OCI-LY7 (cell line): ENCODE data around the gene TTLL5.

Experiments used
- EZH2phosphoT487 ChIP-seq: fragments of 200-600 bp; sonication (generic); IDR thresholded peaks from 2 replicates; pipeline ENCODE4 v1.6.1; 2018; ENCODE audit warnings: low read depth, borderline replicate concordance, mild to moderate bottlenecking, mixed run types, antibody characterized with exemption, low read length, moderate library complexity, mixed read lengths
- TF ChIP-seq, protein P1 (sequence below): fragments of 200-600 bp; sonication (generic); conservative IDR thresholded peaks from 2 replicates; pipeline ENCODE4 v1.5.1; 2014; ENCODE audit warnings: mild to moderate bottlenecking, antibody characterized with exemption, low read length, moderate library complexity, mixed read lengths

DNA sequence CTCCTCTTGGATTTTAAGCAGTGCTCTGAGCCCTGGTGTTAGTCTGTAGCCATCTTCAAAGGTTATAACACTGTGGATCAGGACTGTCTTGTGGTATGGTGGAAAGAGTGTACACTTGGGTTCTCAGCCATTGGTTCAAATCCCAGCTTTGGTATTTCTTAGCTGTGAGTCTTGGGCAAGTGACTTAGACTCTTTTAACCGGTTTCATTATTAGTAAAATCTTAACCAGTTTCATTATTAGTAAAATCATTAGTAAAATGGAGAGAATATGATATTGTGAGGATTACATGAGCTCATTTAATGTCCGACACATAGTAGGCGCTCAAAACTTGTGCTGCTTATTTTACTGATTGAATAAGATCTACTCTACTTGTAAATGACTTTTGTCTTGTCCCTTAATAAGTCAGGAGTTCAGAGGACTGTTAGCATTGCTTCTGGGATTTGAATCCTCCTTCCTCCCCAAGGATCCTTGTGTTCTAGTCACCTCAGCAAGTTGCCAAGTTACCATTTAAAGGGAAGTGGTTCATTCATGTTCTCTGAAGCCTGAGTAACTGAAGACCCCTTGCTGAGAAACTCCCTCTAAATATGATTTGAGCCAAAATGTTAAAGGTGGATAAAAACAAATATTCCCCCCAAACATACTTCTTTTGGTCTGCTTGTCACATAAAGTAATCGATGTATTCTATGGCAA, 12.4 kb downstream of the TTLL5 start:
- TF ChIP-seq EZH2phosphoT487: no peak
- TF ChIP-seq, protein P1, sequence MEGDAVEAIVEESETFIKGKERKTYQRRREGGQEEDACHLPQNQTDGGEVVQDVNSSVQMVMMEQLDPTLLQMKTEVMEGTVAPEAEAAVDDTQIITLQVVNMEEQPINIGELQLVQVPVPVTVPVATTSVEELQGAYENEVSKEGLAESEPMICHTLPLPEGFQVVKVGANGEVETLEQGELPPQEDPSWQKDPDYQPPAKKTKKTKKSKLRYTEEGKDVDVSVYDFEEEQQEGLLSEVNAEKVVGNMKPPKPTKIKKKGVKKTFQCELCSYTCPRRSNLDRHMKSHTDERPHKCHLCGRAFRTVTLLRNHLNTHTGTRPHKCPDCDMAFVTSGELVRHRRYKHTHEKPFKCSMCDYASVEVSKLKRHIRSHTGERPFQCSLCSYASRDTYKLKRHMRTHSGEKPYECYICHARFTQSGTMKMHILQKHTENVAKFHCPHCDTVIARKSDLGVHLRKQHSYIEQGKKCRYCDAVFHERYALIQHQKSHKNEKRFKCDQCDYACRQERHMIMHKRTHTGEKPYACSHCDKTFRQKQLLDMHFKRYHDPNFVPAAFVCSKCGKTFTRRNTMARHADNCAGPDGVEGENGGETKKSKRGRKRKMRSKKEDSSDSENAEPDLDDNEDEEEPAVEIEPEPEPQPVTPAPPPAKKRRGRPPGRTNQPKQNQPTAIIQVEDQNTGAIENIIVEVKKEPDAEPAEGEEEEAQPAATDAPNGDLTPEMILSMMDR: no peak
